Keratinocyte (primary cell): ENCODE measurements around the gene PALB2. TPM values are rescaled to one million over a fixed set of nuclear protein-coding genes. Genes with fewer than 3 reads are reported as not detected.
"Not testable (repeated sequence)": the region's sequence is repeated elsewhere in the genome, so short reads cannot be mapped to it uniquely, and the experiment has no call there.

ENCODE experiments used
- DNase-seq: peaks from one replicate; pipeline ENCODE4 v3.0.0-alpha.2; 2011; ENCODE audit warnings: low read depth, missing footprints, low spot score
- FAIRE-seq: peaks from 2 replicates; lab custom pipeline; 2011; peaks lifted over from hg19 to GRCh38; lab: Jason Lieb, UNC
- H2AFZ ChIP-seq: 2 replicates; pipeline ENCODE4 v1.6.0; 2012; ENCODE audit warnings: low read length, control low read depth, inconsistent platforms; ENCODE audit not compliant: control insufficient read depth
- H3K27ac ChIP-seq: 2 replicates; pipeline ENCODE4 v1.5.1; 2011; ENCODE audit warnings: low read length; ENCODE audit not compliant: control insufficient read depth, insufficient read depth
- H3K27me3 ChIP-seq: 3 replicates; pipeline ENCODE4 v1.6.0; 2011; ENCODE audit warnings: low read length; ENCODE audit not compliant: control insufficient read depth, insufficient read depth; ENCODE audit errors: extremely low read depth
- H3K36me3 ChIP-seq, 2 experiments: 2 replicates in 1 of 2; 3 replicates in 1 of 2; pipeline ENCODE4 v1.5.1; 2011; ENCODE audit warnings: low read length in 2 of 2, mild to moderate bottlenecking in 1 of 2; ENCODE audit not compliant: control insufficient read depth in 2 of 2, insufficient read depth in 2 of 2; ENCODE audit errors: extremely low read depth in 1 of 2
- H3K4me1 ChIP-seq: 3 replicates; pipeline ENCODE4 v1.5.1; 2011; ENCODE audit warnings: low read length; ENCODE audit not compliant: control insufficient read depth, insufficient read depth; ENCODE audit errors: extremely low read depth
- H3K4me2 ChIP-seq: 3 replicates; pipeline ENCODE4 v1.6.0; 2011; ENCODE audit warnings: low read depth, low read length; ENCODE audit not compliant: control insufficient read depth, insufficient read depth; ENCODE audit errors: extremely low read depth
- H3K4me3 ChIP-seq, 3 experiments: fragments of 200-600 bp in 1 of 3; sonication (generic) in 1 of 3; 2 replicates in 2 of 3; 3 replicates in 1 of 3; pipeline ENCODE4 v1.5.1; 2011 to 2016; ENCODE audit warnings: low read length in 3 of 3, mild to moderate bottlenecking in 3 of 3, control low read depth in 2 of 3, inconsistent platforms in 1 of 3, low read depth in 1 of 3, mixed read lengths in 1 of 3, mixed run types in 1 of 3, moderate library complexity in 1 of 3; ENCODE audit not compliant: control insufficient read depth in 2 of 3, insufficient read depth in 2 of 3; ENCODE audit errors: extremely low read depth in 1 of 3
- H3K79me2 ChIP-seq: 2 replicates; pipeline ENCODE4 v1.6.0; 2012; ENCODE audit warnings: low read length; ENCODE audit not compliant: control insufficient read depth, insufficient read depth
- H3K9ac ChIP-seq: 3 replicates; pipeline ENCODE4 v1.6.0; 2011; ENCODE audit warnings: low read length; ENCODE audit not compliant: control insufficient read depth, insufficient read depth; ENCODE audit errors: extremely low read depth
- H3K9me1 ChIP-seq: 3 replicates; pipeline ENCODE4 v1.6.0; 2011; ENCODE audit warnings: low read length; ENCODE audit not compliant: control insufficient read depth, insufficient read depth; ENCODE audit errors: extremely low read depth
- H3K9me3 ChIP-seq: 2 replicates; pipeline ENCODE4 v1.5.1; 2012; ENCODE audit warnings: low read depth, low read length; ENCODE audit not compliant: control insufficient read depth
- H4K20me1 ChIP-seq: 3 replicates; pipeline ENCODE4 v1.6.0; 2011; ENCODE audit warnings: low read length; ENCODE audit not compliant: control insufficient read depth, insufficient read depth; ENCODE audit errors: extremely low read depth
- CTCF ChIP-seq, 3 experiments: IDR thresholded peaks in 1 of 3; conservative IDR thresholded peaks in 1 of 3; optimal IDR thresholded peaks in 1 of 3; 2 replicates in 2 of 3; 3 replicates in 1 of 3; pipeline versions ENCODE3 to v1.5.1; 2011; ENCODE audit warnings: low read length in 3 of 3, mild to moderate bottlenecking in 3 of 3, moderate library complexity in 2 of 3, control low read depth in 1 of 3, inconsistent platforms in 1 of 3; ENCODE audit not compliant: insufficient read depth in 2 of 3; ENCODE audit errors: extremely low read depth in 1 of 3
- EZH2 ChIP-seq: IDR thresholded peaks from one replicate; pipeline ENCODE4 v1.6.1; 2012; ENCODE audit warnings: inconsistent platforms, mild to moderate bottlenecking, low read length, moderate library complexity
- dilution Hi-C: fragments of 300-500 bp; cut with MboI; formaldehyde crosslinking; loops from one replicate; pipeline ENCODE4 v1.7.0; 2020; ENCODE audit warnings: low sequenced_read_pairs; ENCODE audit not compliant: extremely low pct_ligation_motif_present
- polyA plus RNA-seq, 5 experiments: library from polyadenylated mRNA; depleted of rRNA in 3 of 5; stranded (reverse) in 3 of 5; stranded (forward) in 1 of 5; unstranded in 1 of 5; fragments of >200 nt; gene quantifications; 1 replicate in 1 of 5; 2 replicates in 3 of 5; 3 replicates in 1 of 5; pipeline versions ENCODE4 v1.2.1 to v1.2.3, GENCODE V29; 2011 to 2012; ENCODE audit warnings: missing spikeins in 2 of 5, low read depth in 1 of 5, low replicate concordance in 1 of 5

PALB2 gene
- polyA plus RNA-seq, 1 donor (not counting 4 experiments of a cell fraction or from before 2014, with no cell fraction given), result 18.7 TPM

GRCh38 chr16:23611936-23612335 lies 29.2 kb downstream of the PALB2 start:
- H3K4me3 ChIP-seq, result no peak overlapping the region
- no peaks in the 10 kb centered on the region for H3K9me1 ChIP-seq
- H3K36me3 ChIP-seq, result peaks cover 12% of the 10 kb centered on the region in 2 experiments
- H3K27me3 ChIP-seq, result no peaks in the 10 kb centered on the region
- H2AFZ ChIP-seq, result no peak overlapping the region
- no peak for FAIRE-seq
- H3K9me3 ChIP-seq, result no peaks in the 10 kb centered on the region
- no peak for DNase-seq
- H3K4me1 ChIP-seq, result no peaks in the 10 kb centered on the region
- peaks cover 1% of the 10 kb centered on the region for H4K20me1 ChIP-seq
- no peaks in the 10 kb centered on the region for H3K79me2 ChIP-seq
- dilution Hi-C loops, result no loop called here
- no peak overlapping the region for H3K9ac ChIP-seq
- no peak for TF ChIP-seq EZH2
- TF ChIP-seq CTCF (optimal IDR thresholded peaks at IDR 0.05 in 1 of 3, IDR thresholded peaks at IDR 0.05 in 1 of 3, conservative IDR thresholded peaks at IDR 0.05 in 1 of 3; ENCODE audit: extremely low read depth in 1 of 3, insufficient read depth in 2 of 3, low read length in 3 of 3), result no peak
- H3K4me2 ChIP-seq, result no peak overlapping the region
- H3K27ac ChIP-seq, result no peak overlapping the region

GRCh38 chr16:23610905-23611304 lies 30.2 kb downstream of the PALB2 start:
- H4K20me1 ChIP-seq, H2AFZ ChIP-seq, H3K4me1 ChIP-seq, dilution Hi-C loops, H3K27me3 ChIP-seq, H3K4me2 ChIP-seq, H3K4me3 ChIP-seq, H3K9ac ChIP-seq, H3K9me1 ChIP-seq, H3K27ac ChIP-seq, DNase-seq, FAIRE-seq, H3K9me3 ChIP-seq, H3K79me2 ChIP-seq: not testable (repeated sequence)
- H3K36me3 ChIP-seq, result peaks cover 9 to 11% of the 10 kb centered on the region in 2 experiments

GRCh38 chr16:23609929-23610328 lies 31.2 kb downstream of the PALB2 start:
- H3K27me3 ChIP-seq, result no peaks in the 10 kb centered on the region
- H3K9ac ChIP-seq, result no peak overlapping the region
- no peak overlapping the region for H3K4me3 ChIP-seq
- H3K9me3 ChIP-seq, result no peaks in the 10 kb centered on the region
- no peaks in the 10 kb centered on the region for H3K9me1 ChIP-seq
- H4K20me1 ChIP-seq, result no peaks in the 10 kb centered on the region
- DNase-seq (no peak), FAIRE-seq (no peak)
- dilution Hi-C loops, result no loop called here
- H3K79me2 ChIP-seq, result no peaks in the 10 kb centered on the region
- H3K4me1 ChIP-seq, result no peaks in the 10 kb centered on the region
- H3K27ac ChIP-seq, result no peak overlapping the region
- H3K4me2 ChIP-seq, result no peak overlapping the region
- H3K36me3 ChIP-seq, result peaks cover 8 to 10% of the 10 kb centered on the region in 2 experiments
- TF ChIP-seq CTCF (optimal IDR thresholded peaks at IDR 0.05 in 1 of 3, IDR thresholded peaks at IDR 0.05 in 1 of 3, conservative IDR thresholded peaks at IDR 0.05 in 1 of 3; ENCODE audit: extremely low read depth in 1 of 3, insufficient read depth in 2 of 3, low read length in 3 of 3), result no peak
- H2AFZ ChIP-seq, result no peak overlapping the region
